ENCODE results near the gene BATF. TPM values are rescaled to one million over a fixed set of nuclear protein-coding genes. Genes with fewer than 3 reads are reported as not detected.

Gene BATF
- total and polyA plus RNA-seq, 2 experiments from 2014 or later, result not detected

GRCh38 chr14:75522983-75523318 lies 682 bp downstream of the BATF start (continued):
- no peak for TF ChIP-seq ZNF462 (CRISPR knock-in tag; IDR thresholded peaks at IDR 0.05)

GRCh38 chr14:75523771-75524171 lies 1.5 kb downstream of the BATF start:
- H3K36me3 Mint-ChIP-seq (ENCODE audit: low read depth), result no peaks in the 10 kb centered on the region
- Histone ChIP-seq H3K9me2 (ENCODE audit: insufficient read depth) (peaks cover 3% of the 10 kb centered on the region; the same call in 1 of the 2 replicates), H3K4me2 (no peak overlapping the region), H3K79me2 (replicated peaks; ENCODE audit: insufficient read depth) (no peaks in the 10 kb centered on the region), H2AFZ (no peak overlapping the region), H3K27ac (ENCODE audit: low read depth) (no peak overlapping the region), H3K36me3 (ENCODE audit: insufficient read depth) (no peaks in the 10 kb centered on the region), H3K4me3 (no peak overlapping the region), H3K27me3 (ENCODE audit: insufficient read depth) (no peaks in the 10 kb centered on the region), H3K4me1 (ENCODE audit: insufficient read depth) (peaks cover 7% of the 10 kb centered on the region; the same call in 1 of the 2 replicates), H3F3A (replicated peaks; ENCODE audit: low read depth) (no peaks in the 10 kb centered on the region), H4K20me1 (replicated peaks; ENCODE audit: insufficient read depth) (no peaks in the 10 kb centered on the region)
- peaks cover 3% of the 10 kb centered on the region for H3K27me3 Mint-ChIP-seq (ENCODE audit: insufficient read depth, low read depth, poor library complexity)
- no peak overlapping the region for H3K27ac Mint-ChIP-seq
- H3K4me3 Mint-ChIP-seq, result no peak overlapping the region
- DNase-seq (ENCODE audit: low spot score) (no peak), ATAC-seq (no peak)
- no peaks in the 10 kb centered on the region for H3K9me3 Mint-ChIP-seq
- TF ChIP-seq JUNB (IDR thresholded peaks at IDR 0.05; ENCODE audit: unreplicated experiment), result no peak
- no peak for TF ChIP-seq NANOG (IDR thresholded peaks at IDR 0.05; ENCODE audit: borderline replicate concordance)
- no peak for TF ChIP-seq POLR2AphosphoS5 (IDR thresholded peaks at IDR 0.05; ENCODE audit: low read depth)
- TF ChIP-seq EZH2 (IDR thresholded peaks at IDR 0.05; ENCODE audit: low read depth, unreplicated experiment), result no peak
- peaks cover 8% of the 10 kb centered on the region; the same call in 2 of the 3 replicates for H3K4me1 Mint-ChIP-seq

- Mint-ChIP-seq H3K27me3 (ENCODE audit: insufficient read depth, low read depth, poor library complexity) (peaks cover 3% of the 10 kb centered on the region), H3K36me3 (ENCODE audit: low read depth) (no peaks in the 10 kb centered on the region), H3K4me3 (no peak overlapping the region), H3K27ac (no peak overlapping the region), H3K9me3 (no peaks in the 10 kb centered on the region), H3K4me1 (peaks cover 8% of the 10 kb centered on the region; the same call in 2 of the 3 replicates)
- DNase-seq (ENCODE audit: low spot score) (no peak), ATAC-seq (no peak)
- Histone ChIP-seq H4K20me1 (replicated peaks; ENCODE audit: insufficient read depth) (no peaks in the 10 kb centered on the region), H3K27ac (ENCODE audit: low read depth) (no peak overlapping the region), H3K4me2 (no peak overlapping the region), H3K4me3 (no peak overlapping the region), H3K9me2 (ENCODE audit: insufficient read depth) (peaks cover 3% of the 10 kb centered on the region; the same call in 1 of the 2 replicates), H3F3A (replicated peaks; ENCODE audit: low read depth) (no peaks in the 10 kb centered on the region), H3K4me1 (ENCODE audit: insufficient read depth) (peaks cover 7% of the 10 kb centered on the region; the same call in 1 of the 2 replicates), H2AFZ (no peak overlapping the region), H3K36me3 (ENCODE audit: insufficient read depth) (no peaks in the 10 kb centered on the region), H3K27me3 (ENCODE audit: insufficient read depth) (no peaks in the 10 kb centered on the region), H3K79me2 (replicated peaks; ENCODE audit: insufficient read depth) (no peaks in the 10 kb centered on the region)
- TF ChIP-seq EZH2phosphoT487 (IDR thresholded peaks at IDR 0.05; ENCODE audit: unreplicated experiment) (no peak), ZNF331 (CRISPR knock-in tag; IDR thresholded peaks at IDR 0.05; ENCODE audit: low read depth) (no peak), STAT1 (IDR thresholded peaks at IDR 0.05; ENCODE audit: unreplicated experiment) (no peak), CREB1 (CRISPR knock-in tag; IDR thresholded peaks at IDR 0.05; ENCODE audit: low read depth) (no peak), REST (IDR thresholded peaks at IDR 0.05; ENCODE audit: unreplicated experiment) (no peak), POLR2AphosphoS5 (IDR thresholded peaks at IDR 0.05; ENCODE audit: low read depth) (no peak)
These were observed 3.7 kb downstream of the BATF start for GRCh38 chr14:75525969-75526368.

Measured in GM23338 (cell line).